ENCODE results near the gene RNF220.

Gene RNF220

GRCh38 chr1:44591381-44591780, 186.3 kb downstream of the RNF220 start:
- no peak for DNase-seq

GRCh38 chr1:44592208-44593145, 187.4 kb downstream of the RNF220 start:
- no peak for DNase-seq

- no peak for DNase-seq
These were observed 189.3 kb downstream of the RNF220 start for GRCh38 chr1:44594353-44594752.

DNA sequence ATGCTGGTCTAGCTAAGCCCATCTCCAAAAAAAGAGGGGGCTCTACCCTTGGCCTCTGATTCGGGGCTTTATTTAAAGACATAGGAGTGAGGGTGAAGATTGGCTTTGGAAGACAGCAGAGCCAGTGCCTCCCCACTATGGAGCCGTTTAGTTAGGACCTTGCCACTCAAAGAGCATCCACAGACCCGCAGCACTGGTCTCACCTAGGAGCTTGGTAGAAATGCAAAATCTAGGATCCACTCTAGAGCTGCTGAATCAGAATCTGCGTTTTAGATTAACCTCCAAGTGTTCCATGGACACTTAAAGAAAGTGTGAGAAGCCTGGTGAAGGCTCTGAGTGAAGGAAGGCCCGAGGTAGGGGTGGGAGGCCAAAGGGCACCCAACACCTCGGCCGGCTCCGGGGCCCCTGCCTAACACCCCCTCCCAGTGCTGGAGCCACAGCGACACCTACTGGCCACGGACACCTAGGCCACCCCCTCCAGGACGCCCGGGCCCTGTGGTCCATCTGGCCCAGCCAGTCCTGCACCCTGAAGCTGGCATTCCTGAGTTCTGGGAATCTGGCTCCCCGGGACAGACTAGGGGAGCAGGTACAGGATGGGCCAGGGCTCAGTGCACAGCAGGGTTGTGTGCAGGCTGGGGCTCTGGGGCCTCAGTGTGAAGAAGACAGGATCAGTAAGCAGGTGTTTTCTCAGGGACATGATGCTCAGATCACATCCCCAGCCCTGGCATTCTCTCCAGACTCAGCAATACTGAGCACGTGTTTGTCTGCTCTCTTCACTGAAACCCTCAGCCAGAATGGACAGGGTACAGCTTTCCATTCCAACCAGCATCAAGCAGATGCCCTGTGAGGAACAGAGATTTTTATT, 190.0 kb downstream of the RNF220 start:
- DNase-seq, result peak; percentile 22

GRCh38 chr1:44596511-44596910, 191.5 kb downstream of the RNF220 start:
- DNase-seq, result no peak

- DNase-seq, result no peak
These were observed 193.1 kb downstream of the RNF220 start for GRCh38 chr1:44598167-44598566.

GRCh38 chr1:44602634-44603628, 197.9 kb downstream of the RNF220 start:
- no peak for DNase-seq

DNA sequence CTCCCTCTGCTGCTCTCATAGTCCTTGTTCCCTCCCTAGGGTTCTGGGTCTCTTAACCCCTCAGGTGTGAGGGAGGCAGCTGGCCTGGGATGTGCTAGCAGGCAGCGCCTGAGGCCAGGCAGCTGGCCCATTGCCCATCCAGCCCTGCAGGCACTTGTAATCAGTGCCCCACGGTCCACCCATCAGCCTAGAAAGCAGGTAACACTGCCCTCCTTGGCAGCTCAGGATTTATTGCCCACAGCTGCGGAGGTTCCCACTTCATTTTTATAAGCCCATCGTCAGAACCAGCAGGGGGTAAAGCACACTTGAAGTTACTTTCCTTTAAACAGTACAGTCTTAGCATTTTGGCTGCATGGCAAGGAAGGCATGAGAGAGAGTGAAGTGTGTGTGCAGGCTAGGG, 198.7 kb downstream of the RNF220 start:
- no peak for DNase-seq

- DNase-seq, result no peak
These were observed 199.3 kb downstream of the RNF220 start for GRCh38 chr1:44604157-44604955.

GRCh38 chr1:44605914-44606615, 201.0 kb downstream of the RNF220 start:
- DNase-seq, result no peak

DNA sequence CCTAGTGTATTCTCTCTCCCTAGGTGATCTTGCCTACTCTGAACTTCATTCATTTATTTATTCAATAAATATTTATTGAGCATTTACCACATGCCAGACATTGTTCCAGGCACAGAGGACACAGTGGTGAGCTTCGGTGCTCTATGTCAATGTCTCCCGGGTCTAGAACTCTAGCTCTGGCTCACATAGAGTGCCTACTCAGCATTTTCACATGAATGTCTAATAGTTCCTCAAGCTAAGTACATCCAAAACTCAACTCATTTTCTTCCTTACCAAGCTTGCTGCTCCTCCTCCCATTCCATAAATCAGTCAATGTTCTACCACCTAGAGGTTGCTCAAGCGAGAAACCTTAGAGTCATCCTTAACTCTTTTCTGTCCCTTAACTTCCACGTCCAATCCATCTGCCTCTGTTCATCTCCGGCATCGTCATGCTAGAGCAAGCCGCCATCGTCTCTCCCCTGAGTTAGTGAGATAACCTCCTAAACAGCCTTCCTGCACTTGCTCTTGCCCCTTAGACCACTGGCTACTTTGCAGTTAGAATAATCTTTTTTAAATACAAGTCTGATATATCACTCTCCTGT, 201.7 kb downstream of the RNF220 start:
- DNase-seq, result no peak

DNA sequence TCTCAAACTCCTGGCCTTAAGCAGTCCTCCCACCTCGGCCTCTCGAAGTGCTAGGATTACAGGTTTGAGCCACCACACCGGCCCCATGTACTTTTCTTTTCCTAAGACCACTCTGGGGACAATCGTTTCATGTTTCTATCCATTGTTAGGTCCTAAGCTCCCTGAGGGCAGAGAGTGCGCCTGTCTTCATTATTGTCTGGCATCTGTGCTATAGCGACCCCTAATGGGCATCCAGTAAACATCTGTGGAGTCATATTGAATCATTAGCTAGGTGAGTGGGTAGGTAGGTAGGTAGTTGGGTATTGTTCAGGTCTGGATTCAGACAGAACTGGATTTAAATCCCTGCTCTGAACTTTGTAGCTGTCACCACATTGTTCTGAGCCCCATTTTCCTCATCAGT, 203.1 kb downstream of the RNF220 start:
- DNase-seq, result no peak

DNA sequence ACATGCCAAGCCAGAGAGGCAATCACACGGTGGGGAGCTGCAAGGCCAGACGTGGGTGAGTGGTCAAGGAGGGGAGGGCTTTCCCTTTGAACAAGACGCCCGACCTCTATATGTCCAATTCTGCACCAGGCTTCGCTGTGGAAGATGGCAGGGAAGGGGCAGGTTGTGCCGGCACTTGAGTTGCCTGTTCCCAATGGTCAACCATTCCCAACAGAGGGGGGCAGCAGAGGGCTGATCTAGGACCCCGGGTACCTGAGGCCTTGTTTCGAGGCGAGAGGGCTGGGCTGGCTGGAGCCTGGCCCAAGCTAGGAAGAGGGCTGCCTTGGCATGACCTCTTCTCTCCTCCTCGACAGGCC, 204.3 kb downstream of the RNF220 start:
- DNase-seq, result no peak

GRCh38 chr1:44609768-44610526, 204.9 kb downstream of the RNF220 start:
- DNase-seq, result no peak

DNA sequence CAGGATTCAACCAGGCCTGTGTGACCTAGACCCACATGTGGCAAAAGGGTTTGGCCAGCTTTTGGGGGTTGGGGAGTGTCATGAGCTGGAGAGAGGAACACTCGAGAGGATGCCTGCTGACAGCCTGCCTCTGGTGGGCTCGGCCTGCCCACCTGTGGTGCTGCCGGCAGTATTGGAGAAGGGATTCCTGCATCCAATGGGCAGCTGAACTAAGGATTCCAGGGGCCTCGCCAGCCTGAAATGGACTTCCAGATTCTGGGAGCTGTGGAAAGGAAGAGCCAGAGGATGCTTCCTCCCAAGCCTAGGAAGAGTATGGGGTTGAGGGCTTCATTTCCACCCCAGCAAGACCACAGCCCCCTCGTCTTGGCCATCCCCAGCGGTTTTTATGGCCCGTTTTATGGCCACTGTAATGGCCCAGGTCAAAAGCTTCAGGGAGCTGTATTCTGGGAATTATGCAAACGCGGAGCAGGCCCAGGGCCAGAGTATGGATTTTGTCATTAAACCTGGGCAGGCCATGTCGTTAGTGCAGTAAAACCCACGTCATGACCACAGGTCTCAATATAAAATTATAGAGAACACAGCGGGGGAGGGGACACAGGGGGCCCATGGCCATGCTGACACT, 205.6 kb downstream of the RNF220 start:
- no peak for DNase-seq

- no peak for DNase-seq
These were observed 206.4 kb downstream of the RNF220 start for GRCh38 chr1:44611419-44611818.

GRCh38 chr1:44611866-44612265, 206.8 kb downstream of the RNF220 start:
- DNase-seq, result no peak

DNA sequence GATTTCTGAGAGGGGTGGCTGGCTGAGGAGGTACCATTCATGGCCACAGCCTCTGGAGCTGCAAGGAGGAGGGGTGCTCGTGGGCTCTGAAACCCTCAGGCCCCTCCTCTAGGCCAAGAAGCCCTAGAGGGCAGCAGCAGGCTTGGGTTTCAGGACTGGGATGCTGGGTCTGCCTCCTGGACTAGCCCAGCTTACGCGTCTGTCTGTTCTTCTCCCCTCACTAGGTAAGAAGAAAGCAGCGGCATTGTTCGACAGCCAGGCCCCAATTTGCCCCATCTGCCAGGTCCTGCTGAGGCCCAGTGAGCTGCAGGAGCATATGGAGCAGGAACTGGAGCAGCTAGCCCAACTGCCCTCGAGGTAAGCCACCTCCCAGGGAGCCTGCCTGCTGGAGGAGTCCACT, 208.9 kb downstream of the RNF220 start:
- DNase-seq, result peak; percentile 48

- DNase-seq, result no peak
These were observed 211.4 kb downstream of the RNF220 start for GRCh38 chr1:44616284-44616990.
